Calu3 (cell line): ENCODE data around the gene TNFSF15. TPM values are rescaled to one million over a fixed set of nuclear protein-coding genes. Genes with fewer than 3 reads are reported as not detected.

Source experiments
- BruUV-seq: library from RNA; stranded (reverse); fragments of 400-500 nt; replicated peaks from 2 replicates; lab custom pipeline; 2021; lab: Mats Ljungman, UMichigan
- CTCF ChIA-PET: fragments of 300-600 bp; sonication (Branson Sonifier 250); formaldehyde crosslinking; loops from one replicate; lab custom pipeline; 2022; ENCODE audit warnings: antibody characterized with exemption; lab: Charles Lee
- DNase-seq: peaks from one replicate; pipeline ENCODE4 v3.0.0; 2022
- H3K27ac Mint-ChIP-seq: one replicate; pipeline ENCODE4 v1.8.0; 2022; ENCODE audit warnings: mixed read lengths; ENCODE audit not compliant: unreplicated experiment
- H3K27me3 Mint-ChIP-seq: one replicate; pipeline ENCODE4 v1.8.0; 2022; ENCODE audit warnings: mixed read lengths; ENCODE audit not compliant: unreplicated experiment
- H3K36me3 Mint-ChIP-seq: one replicate; pipeline ENCODE4 v1.8.0; 2022; ENCODE audit warnings: mild to moderate bottlenecking, moderate library complexity, mixed read lengths; ENCODE audit not compliant: insufficient read depth, unreplicated experiment
- H3K4me1 Mint-ChIP-seq: one replicate; pipeline ENCODE4 v1.8.0; 2022; ENCODE audit warnings: mild to moderate bottlenecking, low read depth, mixed read lengths; ENCODE audit not compliant: unreplicated experiment
- H3K4me3 Mint-ChIP-seq: one replicate; pipeline ENCODE4 v1.8.0; 2022; ENCODE audit warnings: mild to moderate bottlenecking, low read depth, moderate library complexity, mixed read lengths; ENCODE audit not compliant: unreplicated experiment
- H3K9me3 Mint-ChIP-seq: one replicate; pipeline ENCODE4 v1.8.0; 2022; ENCODE audit warnings: low read depth, mixed read lengths; ENCODE audit not compliant: unreplicated experiment
- CTCF ChIP-seq: fragments of 200-600 bp; IDR thresholded peaks from one replicate; pipeline ENCODE4 v1.8.0; 2022; ENCODE audit warnings: antibody characterized with exemption; ENCODE audit not compliant: unreplicated experiment
- intact Hi-C: fragments of 100-400 bp; cut with micrococcal nuclease; formaldehyde crosslinking; loops from one replicate; pipeline ENCODE4 v1.10.0; 2022; ENCODE audit not compliant: unreplicated experiment
- total RNA-seq: library from RNA; stranded (reverse); gene quantifications from 2 replicates; pipeline ENCODE4 v1.2.3, GENCODE V29; 2022

TNFSF15 gene
- total RNA-seq, 1 experiment from 2014 or later: 4.9 TPM

- DNase-seq: no peak
- Mint-ChIP-seq H3K9me3 (peaks cover 4% of the 10 kb centered on the region), H3K27ac (no peak overlapping the region), H3K36me3 (no peaks in the 10 kb centered on the region), H3K4me1 (peaks cover 8% of the 10 kb centered on the region), H3K4me3 (no peak overlapping the region), H3K27me3 (peaks cover 13% of the 10 kb centered on the region)
- TF ChIP-seq CTCF: no peak
- no TSS peak for BruUV-seq
- intact Hi-C loops: no loop called here
- CTCF ChIA-PET: interaction anchor here (0.6 kb wide), 1 partner anchor 977 kb away, joined by 4 read pairs; no protein-coding TSS in a partner anchor
Measured at GRCh38 chr9:114825126-114825795, 19.4 kb upstream of the TNFSF15 start.

- intact Hi-C loops: no loop called here
- BruUV-seq: no TSS peak
- Mint-ChIP-seq H3K4me3 (no peak overlapping the region), H3K27me3 (peaks cover 8% of the 10 kb centered on the region), H3K36me3 (no peaks in the 10 kb centered on the region), H3K9me3 (peaks cover 4% of the 10 kb centered on the region), H3K27ac (no peak overlapping the region), H3K4me1 (peaks cover 8% of the 10 kb centered on the region)
- CTCF ChIA-PET: no interaction called here
- no peak for TF ChIP-seq CTCF
- no peak for DNase-seq
Measured at GRCh38 chr9:114824110-114824509, 18.3 kb upstream of the TNFSF15 start.

GRCh38 chr9:114823441-114823840 is 17.6 kb upstream of the TNFSF15 start:
- peaks cover 8% of the 10 kb centered on the region for H3K4me1 Mint-ChIP-seq
- no peak overlapping the region for H3K4me3 Mint-ChIP-seq
- H3K27me3 Mint-ChIP-seq: peaks cover 8% of the 10 kb centered on the region
- intact Hi-C loops: no loop called here
- CTCF ChIA-PET: no interaction called here
- no peak for TF ChIP-seq CTCF
- no peak for DNase-seq
- BruUV-seq: no TSS peak
- H3K36me3 Mint-ChIP-seq: no peaks in the 10 kb centered on the region
- H3K9me3 Mint-ChIP-seq: peaks cover 4% of the 10 kb centered on the region
- no peak overlapping the region for H3K27ac Mint-ChIP-seq

GRCh38 chr9:114822708-114823107 is 16.9 kb upstream of the TNFSF15 start:
- H3K9me3 Mint-ChIP-seq: peaks cover 4% of the 10 kb centered on the region
- BruUV-seq: no TSS peak
- no peaks in the 10 kb centered on the region for H3K36me3 Mint-ChIP-seq
- peaks cover 8% of the 10 kb centered on the region for H3K27me3 Mint-ChIP-seq
- H3K4me3 Mint-ChIP-seq: no peak overlapping the region
- intact Hi-C loops: no loop called here
- TF ChIP-seq CTCF: no peak
- peaks cover 8% of the 10 kb centered on the region for H3K4me1 Mint-ChIP-seq
- no peak for DNase-seq
- H3K27ac Mint-ChIP-seq: no peak overlapping the region
- CTCF ChIA-PET: no interaction called here
